GM19240 (cell line): ENCODE data around the gene SLC1A6.
"Not testable (repeated sequence)": the region's sequence is repeated elsewhere in the genome, so short reads cannot be mapped to it uniquely, and the experiment has no call there.

Experiments used
- DNase-seq: peaks from one replicate; pipeline ENCODE4 v3.0.0; 2011; ENCODE audit warnings: low spot score; ENCODE audit not compliant: insufficient read length

SLC1A6 gene

GRCh38 chr19:14957464-14957863 lies 22.2 kb downstream of the SLC1A6 start:
- no peak for DNase-seq

- no peak for DNase-seq
Measured at GRCh38 chr19:14954071-14954655, 25.5 kb downstream of the SLC1A6 start.

GRCh38 chr19:14952767-14953166 lies 26.9 kb downstream of the SLC1A6 start:
- DNase-seq: no peak

- DNase-seq: no peak
Measured at GRCh38 chr19:14950421-14950820, 29.2 kb downstream of the SLC1A6 start.

GRCh38 chr19:14949876-14950275 lies 29.8 kb downstream of the SLC1A6 start:
- DNase-seq: no peak

- DNase-seq: not testable (repeated sequence)
Measured at GRCh38 chr19:14949413-14949812, 30.3 kb downstream of the SLC1A6 start.

- no peak for DNase-seq
Measured at GRCh38 chr19:14944456-14944855, 35.2 kb downstream of the SLC1A6 start.

- no peak for DNase-seq
Measured at GRCh38 chr19:14943601-14944000, 36.1 kb downstream of the SLC1A6 start.

GRCh38 chr19:14941189-14941588 lies 38.5 kb downstream of the SLC1A6 start, which contains the start of gene OR7C2:
Gene OR7C2, plus strand, starts transcription at chr19:14941489. Its CDS starts 0 bp downstream, at chr19:14941489.
- DNase-seq: no peak

GRCh38 chr19:14940266-14940665 lies 39.4 kb downstream of the SLC1A6 start:
- no peak for DNase-seq

GRCh38 chr19:14933506-14933905 lies 46.2 kb downstream of the SLC1A6 start:
- DNase-seq: no peak

- no peak for DNase-seq
Measured at GRCh38 chr19:14916848-14917247, 62.8 kb downstream of the SLC1A6 start.

GRCh38 chr19:14915116-14915515 lies 64.5 kb downstream of the SLC1A6 start:
- DNase-seq: no peak

GRCh38 chr19:14906711-14907110 lies 73.0 kb downstream of the SLC1A6 start:
- DNase-seq: no peak

GRCh38 chr19:14901675-14902260 lies 77.9 kb downstream of the SLC1A6 start:
- no peak for DNase-seq
